ENCODE data around the gene RAF1. TPM values are rescaled to one million over a fixed set of nuclear protein-coding genes. Genes with fewer than 3 reads are reported as not detected.

Gene RAF1
- total and polyA plus RNA-seq, 9 of the 15 experiments (the other 6 are each of a cell fraction or from before 2014, with no cell fraction given), result 28.0 to 183 (median 85.6) TPM

- TF ChIP-seq MYNN (IDR thresholded peaks at IDR 0.05), result no peak
- no peak for TF ChIP-seq MYNN (CRISPR knock-in tag; IDR thresholded peaks at IDR 0.05)
- no peak for TF ChIP-seq HDGF (IDR thresholded peaks at IDR 0.05)
- TF ChIP-seq ZNF785 (CRISPR knock-in tag; IDR thresholded peaks at IDR 0.05), result no peak
- TF ChIP-seq STAG1 (CRISPR knock-in tag; IDR thresholded peaks at IDR 0.05; ENCODE audit: borderline replicate concordance), result no peak
- TF ChIP-seq ZNF212 (CRISPR knock-in tag; IDR thresholded peaks at IDR 0.05), result no peak
- no peak for TF ChIP-seq ZNF431 (CRISPR knock-in tag; IDR thresholded peaks at IDR 0.05)
- no peak for TF ChIP-seq EP300 (IDR thresholded peaks at IDR 0.05; ENCODE audit: low read length)
- TF ChIP-seq TAL1 (IDR thresholded peaks at IDR 0.05), result no peak
- no peak for TF ChIP-seq C11orf30 (IDR thresholded peaks at IDR 0.05; ENCODE audit: low read depth)
- TF ChIP-seq FOXA1 (IDR thresholded peaks at IDR 0.05; ENCODE audit: borderline replicate concordance), result no peak
- 0 out of 2 replicates have a peak, but pooled peaks have one; percentile 13 for TF ChIP-seq PREB (CRISPR knock-in tag; IDR thresholded peaks at IDR 0.05)
- no peak; a peak in 1 of 4 replicates for TF ChIP-seq SRF (CRISPR knock-in tag; IDR thresholded peaks at IDR 0.05)
- TF ChIP-seq RBM17 (IDR thresholded peaks at IDR 0.05; ENCODE audit: borderline replicate concordance, low read depth, low read length), result no peak
- peak; percentile 67 for TF ChIP-seq CEBPG (CRISPR knock-in tag; IDR thresholded peaks at IDR 0.05)
- peak; percentile 77 to 90; a peak in 3 of 4 replicates for TF ChIP-seq CEBPG (tag; conservative IDR thresholded peaks at IDR 0.05 in 1 of 2, IDR thresholded peaks at IDR 0.05 in 1 of 2)
- no peak for TF ChIP-seq NR2C1 (IDR thresholded peaks at IDR 0.05)
- TF ChIP-seq NR2C1 (tag; IDR thresholded peaks at IDR 0.05), result no peak
- no peak for TF ChIP-seq ZNF384 (IDR thresholded peaks at IDR 0.05; ENCODE audit: low read depth, low read length)
- TF ChIP-seq CHCHD3 (CRISPR knock-in tag; IDR thresholded peaks at IDR 0.05), result no peak
- no peak for TF ChIP-seq ZNF511 (CRISPR knock-in tag; IDR thresholded peaks at IDR 0.05)
- TF ChIP-seq, protein P1, sequence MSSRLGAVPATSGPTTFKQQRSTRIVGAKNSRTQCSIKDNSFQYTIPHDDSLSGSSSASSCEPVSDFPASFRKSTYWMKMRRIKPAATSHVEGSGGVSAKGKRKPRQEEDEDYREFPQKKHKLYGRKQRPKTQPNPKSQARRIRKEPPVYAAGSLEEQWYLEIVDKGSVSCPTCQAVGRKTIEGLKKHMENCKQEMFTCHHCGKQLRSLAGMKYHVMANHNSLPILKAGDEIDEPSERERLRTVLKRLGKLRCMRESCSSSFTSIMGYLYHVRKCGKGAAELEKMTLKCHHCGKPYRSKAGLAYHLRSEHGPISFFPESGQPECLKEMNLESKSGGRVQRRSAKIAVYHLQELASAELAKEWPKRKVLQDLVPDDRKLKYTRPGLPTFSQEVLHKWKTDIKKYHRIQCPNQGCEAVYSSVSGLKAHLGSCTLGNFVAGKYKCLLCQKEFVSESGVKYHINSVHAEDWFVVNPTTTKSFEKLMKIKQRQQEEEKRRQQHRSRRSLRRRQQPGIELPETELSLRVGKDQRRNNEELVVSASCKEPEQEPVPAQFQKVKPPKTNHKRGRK (tag; IDR thresholded peaks at IDR 0.05), result no peak
- no peak for TF ChIP-seq SIN3A (IDR thresholded peaks at IDR 0.05; ENCODE audit: borderline replicate concordance in 2 of 2, control insufficient read depth in 1 of 2, low read depth in 2 of 2, low read length in 2 of 2)
- TF ChIP-seq, protein P2, sequence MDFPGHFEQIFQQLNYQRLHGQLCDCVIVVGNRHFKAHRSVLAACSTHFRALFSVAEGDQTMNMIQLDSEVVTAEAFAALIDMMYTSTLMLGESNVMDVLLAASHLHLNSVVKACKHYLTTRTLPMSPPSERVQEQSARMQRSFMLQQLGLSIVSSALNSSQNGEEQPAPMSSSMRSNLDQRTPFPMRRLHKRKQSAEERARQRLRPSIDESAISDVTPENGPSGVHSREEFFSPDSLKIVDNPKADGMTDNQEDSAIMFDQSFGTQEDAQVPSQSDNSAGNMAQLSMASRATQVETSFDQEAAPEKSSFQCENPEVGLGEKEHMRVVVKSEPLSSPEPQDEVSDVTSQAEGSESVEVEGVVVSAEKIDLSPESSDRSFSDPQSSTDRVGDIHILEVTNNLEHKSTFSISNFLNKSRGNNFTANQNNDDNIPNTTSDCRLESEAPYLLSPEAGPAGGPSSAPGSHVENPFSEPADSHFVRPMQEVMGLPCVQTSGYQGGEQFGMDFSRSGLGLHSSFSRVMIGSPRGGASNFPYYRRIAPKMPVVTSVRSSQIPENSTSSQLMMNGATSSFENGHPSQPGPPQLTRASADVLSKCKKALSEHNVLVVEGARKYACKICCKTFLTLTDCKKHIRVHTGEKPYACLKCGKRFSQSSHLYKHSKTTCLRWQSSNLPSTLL (IDR thresholded peaks at IDR 0.05), result no peak
Measured at GRCh38 chr3:12557473-12558100, 106.3 kb downstream of the RAF1 start (continued).

Data from K562 (cell line).